Measurements from ENCODE around the gene FAM98A.

FAM98A gene

DNA sequence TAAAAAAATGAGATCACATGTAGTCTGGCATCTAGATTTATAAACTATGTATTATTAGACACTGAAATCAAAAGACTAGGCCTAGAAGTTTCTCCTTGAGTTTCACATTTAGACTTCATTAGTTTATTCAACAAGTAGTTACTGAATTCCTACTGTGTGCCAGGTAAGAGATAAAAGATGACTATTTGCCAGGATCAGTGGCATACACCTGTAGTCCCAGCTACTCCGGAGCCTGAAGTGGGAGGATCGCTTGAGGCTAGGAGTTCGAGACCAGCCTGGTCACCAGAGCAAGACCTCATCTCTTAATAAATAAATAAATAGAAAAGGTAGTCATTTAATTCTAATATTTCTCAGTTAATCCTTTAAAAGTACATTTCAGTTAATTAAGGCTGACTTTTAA is 2.1 kb downstream of the FAM98A start:
- DNase-seq (ENCODE audit: low read depth), result no peak

GRCh38 chr2:33595385-33595784 is 3.7 kb downstream of the FAM98A start:
- DNase-seq (ENCODE audit: low read depth), result no peak

- no peak for DNase-seq (ENCODE audit: low read depth)
These were observed 9.7 kb downstream of the FAM98A start for GRCh38 chr2:33589444-33589843.

- no peak for DNase-seq (ENCODE audit: low read depth)
These were observed 10.9 kb downstream of the FAM98A start for GRCh38 chr2:33588232-33588631.

DNA sequence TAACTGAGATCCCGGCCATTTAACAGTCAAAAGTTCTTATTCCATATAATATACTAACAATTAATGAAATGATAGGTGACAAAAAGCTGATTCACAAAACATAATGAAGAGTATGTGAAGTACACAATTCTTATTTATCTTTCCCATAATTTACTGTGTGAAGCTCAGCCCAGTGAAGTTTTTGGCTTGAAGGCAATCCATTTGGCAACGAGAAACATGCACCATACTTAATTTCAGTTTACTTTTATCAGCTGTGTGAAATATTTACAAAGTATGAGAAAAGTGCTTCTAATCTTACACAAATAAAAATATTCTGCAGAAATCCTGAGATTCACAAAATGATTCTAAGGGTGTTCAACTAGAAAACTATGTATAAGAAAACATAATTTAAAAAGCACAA is 12.3 kb downstream of the FAM98A start:
- DNase-seq (ENCODE audit: low read depth), result no peak

DNA sequence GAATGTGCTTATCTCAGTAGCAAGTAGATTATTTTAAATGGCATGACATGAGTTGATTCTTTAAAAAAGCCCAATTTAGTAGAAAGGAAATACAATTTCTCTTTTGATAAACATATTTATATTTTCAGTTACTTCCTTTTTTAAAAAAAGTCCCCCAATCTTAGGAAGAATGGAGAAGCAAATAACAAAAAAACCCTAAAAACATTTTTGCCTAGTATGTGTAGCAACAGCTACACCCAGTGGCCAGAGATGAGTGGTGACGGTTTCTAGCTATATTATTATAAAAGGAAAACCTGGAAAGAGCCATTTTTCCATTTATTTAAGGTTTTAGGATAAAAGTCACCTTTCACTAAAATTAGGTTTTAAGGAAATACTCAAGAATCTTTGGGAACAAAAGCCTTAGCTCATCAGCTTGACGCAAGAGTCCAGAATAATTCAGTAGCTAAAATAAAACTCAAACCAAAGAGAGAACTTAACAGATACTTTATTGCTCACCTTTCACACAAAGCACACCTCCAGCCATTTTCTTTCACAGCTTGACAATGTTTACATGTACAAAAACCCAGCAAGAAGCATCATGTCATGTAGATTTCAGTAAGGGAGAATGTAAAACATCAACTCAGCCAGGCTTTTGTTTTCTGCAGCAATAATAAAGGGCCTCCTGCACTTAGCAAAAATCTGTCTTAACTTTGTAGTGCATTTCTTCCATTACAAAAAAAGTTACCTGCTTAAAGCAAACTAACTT is 15.7 kb downstream of the FAM98A start:
- DNase-seq (ENCODE audit: low read depth), result no peak

- no peak for DNase-seq (ENCODE audit: low read depth)
These were observed 17.2 kb downstream of the FAM98A start for GRCh38 chr2:33581872-33582271.

GRCh38 chr2:33579227-33579626 is 19.9 kb downstream of the FAM98A start:
- DNase-seq (ENCODE audit: low read depth), result no peak

DNA sequence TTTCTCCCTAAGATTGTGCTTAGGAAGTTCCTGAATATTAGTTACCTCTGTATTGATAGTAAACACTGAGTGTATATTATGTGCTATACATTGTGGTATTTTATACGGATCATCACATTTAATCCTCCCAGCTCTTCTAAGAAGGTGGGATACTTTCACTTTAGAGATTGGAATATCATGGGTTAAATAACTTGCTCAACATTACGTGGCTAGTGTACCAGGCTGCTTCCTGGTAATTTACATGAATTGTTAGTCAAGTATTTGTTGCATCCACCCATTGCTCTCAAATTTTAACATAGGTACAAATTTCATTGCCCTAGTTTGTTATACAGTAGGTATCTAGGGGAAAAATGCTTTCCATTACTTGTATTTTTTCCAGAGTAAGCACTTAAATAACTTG is 21.4 kb downstream of the FAM98A start:
- DNase-seq (ENCODE audit: low read depth), result no peak

GRCh38 chr2:33577084-33577483 is 22.0 kb downstream of the FAM98A start:
- DNase-seq (ENCODE audit: low read depth), result no peak

DNA sequence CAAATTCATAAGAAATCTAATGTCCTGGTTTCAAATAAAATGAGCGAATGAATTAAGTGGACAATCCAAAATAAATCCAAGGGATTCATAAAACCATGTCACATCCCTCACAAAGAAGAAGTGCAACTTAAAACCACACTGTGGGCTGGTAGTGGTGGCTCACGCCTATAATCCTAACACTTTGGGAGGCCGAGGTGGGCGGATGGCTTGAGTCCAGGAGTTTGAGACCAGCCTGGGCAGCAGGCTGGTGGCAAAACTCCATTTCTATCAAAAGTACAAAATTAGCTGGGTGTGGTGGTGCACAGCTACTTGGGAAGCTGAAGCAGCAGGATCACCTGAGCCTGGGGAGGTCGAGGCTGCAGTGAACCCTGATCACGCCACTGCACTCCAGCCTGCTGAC is 25.4 kb downstream of the FAM98A start:
- no peak for DNase-seq (ENCODE audit: low read depth)

DNA sequence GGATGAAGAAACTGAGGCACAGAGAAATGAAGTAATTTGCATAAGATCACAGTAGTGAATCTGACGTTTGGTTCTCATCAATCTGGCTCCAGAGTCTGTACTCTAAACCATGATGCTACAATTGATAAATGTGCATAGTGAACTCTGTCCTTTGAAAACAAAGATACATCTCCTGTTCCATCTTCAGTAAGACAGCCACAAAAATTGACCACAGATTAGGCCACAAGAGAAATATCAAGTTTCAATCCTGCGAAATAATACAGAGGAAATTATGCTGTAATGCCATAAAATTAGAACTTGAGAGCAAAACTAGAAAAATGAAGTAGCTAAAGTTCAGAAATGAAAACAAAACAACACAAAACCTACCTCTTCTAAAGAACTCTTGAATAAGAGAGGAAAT is 28.4 kb downstream of the FAM98A start:
- DNase-seq (ENCODE audit: low read depth), result no peak

DNA sequence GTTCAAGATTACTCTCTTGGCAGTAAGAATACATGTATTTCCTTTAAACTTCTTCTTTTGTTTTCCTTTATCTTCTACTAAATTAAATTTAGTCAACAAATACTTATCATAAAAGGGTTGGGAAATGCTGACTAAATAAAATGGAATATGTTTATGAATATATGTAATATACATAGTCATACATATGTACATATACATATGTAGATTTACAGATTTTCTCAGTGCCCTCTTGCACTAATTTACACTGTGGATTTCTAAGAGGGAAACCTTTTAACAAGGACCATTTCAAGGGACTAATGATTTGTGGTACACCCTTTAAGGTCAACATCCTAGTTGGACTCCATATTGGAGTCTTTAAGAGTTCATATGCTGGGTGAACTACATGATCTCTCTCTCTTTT is 37.2 kb downstream of the FAM98A start:
- DNase-seq (ENCODE audit: low read depth), result no peak

DNA sequence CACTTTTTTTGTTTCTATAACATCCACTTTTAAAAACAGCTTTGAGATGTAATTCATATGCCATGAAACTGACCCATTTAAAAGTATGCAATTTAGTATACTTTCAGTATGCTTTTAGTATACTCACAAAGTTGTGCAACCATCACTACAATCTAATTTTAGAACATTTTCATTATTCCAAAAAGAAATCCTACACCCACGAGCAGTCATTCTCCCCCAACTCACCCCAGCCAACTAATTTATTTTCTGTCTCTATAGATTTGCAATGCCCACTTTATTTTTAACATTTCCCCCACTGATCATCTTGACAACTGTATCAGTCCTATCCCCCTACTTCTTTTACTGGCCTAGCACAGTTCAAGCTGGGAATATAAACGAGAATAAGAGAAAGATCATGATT is 39.1 kb downstream of the FAM98A start:
- DNase-seq (ENCODE audit: low read depth), result no peak

GRCh38 chr2:33559328-33559727 is 39.8 kb downstream of the FAM98A start:
- DNase-seq (ENCODE audit: low read depth), result no peak

GRCh38 chr2:33555681-33556080 is 43.4 kb downstream of the FAM98A start:
- DNase-seq (ENCODE audit: low read depth), result no peak

DNA sequence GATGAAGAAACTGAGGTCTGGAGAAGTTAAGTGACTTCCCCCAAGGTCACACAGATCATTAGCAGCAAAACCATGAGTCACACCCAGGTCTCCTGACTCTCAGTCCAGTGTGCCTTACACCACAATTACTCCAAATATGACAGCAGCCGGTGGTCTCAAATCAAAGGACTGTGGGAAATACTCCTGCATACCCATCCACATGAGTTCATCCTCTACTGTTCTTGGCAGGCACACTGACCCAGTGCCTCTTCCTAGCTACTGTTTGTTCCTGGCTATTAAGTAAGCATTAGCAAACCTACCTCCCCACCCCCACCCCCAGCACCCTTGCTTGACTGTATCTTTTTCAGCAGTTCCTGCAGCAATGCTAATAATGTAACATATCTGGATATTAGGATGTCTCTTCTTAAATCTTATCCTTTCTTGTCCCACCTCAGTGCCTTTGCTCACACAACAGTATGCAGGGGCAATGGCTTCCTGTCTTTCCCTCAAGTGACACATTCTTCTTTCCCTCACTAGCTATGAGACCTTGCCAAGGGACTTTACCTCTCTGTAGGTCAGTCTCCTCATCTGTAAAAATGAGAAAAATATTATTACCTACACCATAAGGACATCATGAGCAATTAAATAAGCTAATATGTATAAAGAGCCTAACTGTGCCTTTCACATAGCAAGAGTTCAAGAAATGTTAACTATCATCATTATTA is 46.2 kb downstream of the FAM98A start:
- no peak for DNase-seq (ENCODE audit: low read depth)

DNA sequence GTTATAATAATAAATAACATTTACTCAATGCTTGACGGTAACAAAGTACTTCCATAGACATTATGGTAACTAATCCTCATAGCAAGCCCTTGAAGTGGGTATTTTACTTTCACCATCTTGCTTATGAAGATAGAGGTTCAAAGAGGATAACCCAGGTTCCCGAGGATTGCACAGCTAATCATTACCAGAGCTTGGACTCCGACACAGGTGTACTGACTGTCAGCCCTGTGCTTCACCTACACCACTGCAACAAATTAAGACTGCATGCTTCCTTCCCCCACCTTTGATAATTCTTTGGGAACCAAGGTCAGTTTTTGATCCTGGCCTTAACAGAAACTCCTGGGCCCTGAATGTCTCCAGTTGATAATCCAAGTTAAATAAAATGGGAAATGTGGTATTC is 48.9 kb downstream of the FAM98A start:
- DNase-seq (ENCODE audit: low read depth), result no peak

DNA sequence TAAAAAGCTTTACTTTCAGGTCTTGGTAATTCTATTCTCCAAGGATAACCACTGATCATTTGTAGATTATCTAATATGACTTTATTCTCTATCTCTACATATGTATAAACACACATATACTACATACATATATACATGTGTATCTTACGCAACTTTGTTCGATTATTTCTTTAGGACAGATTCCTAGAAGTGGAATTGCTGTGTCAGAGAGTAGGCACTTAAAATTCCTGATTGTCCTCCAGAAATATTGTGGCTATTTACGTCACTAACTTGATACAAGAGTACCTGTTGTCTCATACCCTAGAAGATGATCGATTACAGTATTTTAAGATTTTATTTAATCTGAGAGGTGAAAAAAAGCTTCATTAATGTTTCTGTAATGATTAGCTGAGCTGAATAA is 57.9 kb downstream of the FAM98A start:
- no peak for DNase-seq (ENCODE audit: low read depth)

- no peak for DNase-seq (ENCODE audit: low read depth)
These were observed 63.7 kb downstream of the FAM98A start for GRCh38 chr2:33535421-33535820.
